Astrocyte of the cerebellum (primary cell): ENCODE measurements around the gene GINS3.

Experiments used
- DNase-seq: peaks from one replicate; pipeline ENCODE4 v3.0.0-alpha.2; 2011; ENCODE audit warnings: low read depth
- H3K4me3 ChIP-seq: 2 replicates; pipeline ENCODE4 v1.5.1; 2011; ENCODE audit warnings: mild to moderate bottlenecking, low read depth, low read length, moderate library complexity
- CTCF ChIP-seq: IDR thresholded peaks from 2 replicates; pipeline ENCODE4 v1.5.1; 2012; ENCODE audit warnings: low read length, low read depth, moderate library complexity, mild to moderate bottlenecking; ENCODE audit errors: missing control alignments
- in situ Hi-C: cut with HindIII; loops from 2 replicates; pipeline ENCODE4 v1.10.0; 2017; ENCODE audit warnings: low sequenced_read_pairs

Gene GINS3

GRCh38 chr16:58422809-58423208, 30.5 kb downstream of the GINS3 start:
- no peak for DNase-seq
- in situ Hi-C loops = no loop called here
- no peak for TF ChIP-seq CTCF
- H3K4me3 ChIP-seq = no peak overlapping the region

GRCh38 chr16:58425245-58425644, 33.0 kb downstream of the GINS3 start:
- in situ Hi-C loops = no loop called here
- no peak overlapping the region for H3K4me3 ChIP-seq
- no peak for TF ChIP-seq CTCF
- DNase-seq = no peak

GRCh38 chr16:58425756-58426494, 33.7 kb downstream of the GINS3 start:
- H3K4me3 ChIP-seq = no peak overlapping the region
- DNase-seq = no peak
- in situ Hi-C loops = no loop called here
- TF ChIP-seq CTCF = no peak

GRCh38 chr16:58426966-58427365, 34.7 kb downstream of the GINS3 start:
- no peak overlapping the region for H3K4me3 ChIP-seq
- no peak for DNase-seq
- no peak for TF ChIP-seq CTCF
- in situ Hi-C loops = no loop called here

GRCh38 chr16:58428621-58429542, 36.6 kb downstream of the GINS3 start:
- TF ChIP-seq CTCF = no peak
- DNase-seq = no peak
- in situ Hi-C loops = no loop called here
- no peak overlapping the region for H3K4me3 ChIP-seq

GRCh38 chr16:58430718-58431117, 38.4 kb downstream of the GINS3 start:
- DNase-seq = no peak
- no peak for TF ChIP-seq CTCF
- in situ Hi-C loops = no loop called here
- no peak overlapping the region for H3K4me3 ChIP-seq
